ENCODE data around the gene SUSD2. TPM values are rescaled to one million over a fixed set of nuclear protein-coding genes. Genes with fewer than 3 reads are reported as not detected.

The SUSD2 gene
- total RNA-seq, 3 donors from 2014 or later = 1.3 to 3.9 (median 3.3) TPM

GRCh38 chr22:24185501-24186351, 4.4 kb downstream of the SUSD2 start:
- Histone ChIP-seq H3K4me1 (ENCODE audit: low read depth) (peaks cover 20% of the 10 kb centered on the region), H3K9me3 (no peaks in the 10 kb centered on the region), H3K36me3 (ENCODE audit: low read depth) (no peaks in the 10 kb centered on the region), H3K4me3 (no peak overlapping the region)
- intact Hi-C loops (cut with DNase I, micrococcal nuclease) = no loop called here
- no peak for TF ChIP-seq CTCF (IDR thresholded peaks at IDR 0.05)
- DNase-seq = peak in 1 of 3 donors; percentile 52
- ATAC-seq = no peak

- no peak for DNase-seq
- no peak for TF ChIP-seq CTCF (IDR thresholded peaks at IDR 0.05)
- intact Hi-C loops (cut with DNase I, micrococcal nuclease) = no loop called here
- Histone ChIP-seq H3K36me3 (ENCODE audit: low read depth) (no peaks in the 10 kb centered on the region), H3K9me3 (no peaks in the 10 kb centered on the region), H3K4me3 (no peak overlapping the region), H3K4me1 (ENCODE audit: low read depth) (peaks cover 15% of the 10 kb centered on the region)
- no peak for ATAC-seq
These were observed 5.1 kb downstream of the SUSD2 start for GRCh38 chr22:24186352-24186740.

- intact Hi-C loops (cut with DNase I, micrococcal nuclease) = no loop called here
- peaks cover 8% of the 10 kb centered on the region for H3K4me1 ChIP-seq (ENCODE audit: low read depth)
- no peaks in the 10 kb centered on the region for H3K9me3 ChIP-seq
These were observed 5.8 kb downstream of the SUSD2 start for GRCh38 chr22:24186892-24187670.

GRCh38 chr22:24187731-24188644, 6.7 kb downstream of the SUSD2 start:
- DNase-seq (peak in 2 of 3 donors; percentile 23 to 46), ATAC-seq (no peak)
- no peaks in the 10 kb centered on the region for H3K9me3 ChIP-seq
- intact Hi-C loops (cut with DNase I, micrococcal nuclease) = no loop called here
- H3K36me3 ChIP-seq (ENCODE audit: low read depth) = no peaks in the 10 kb centered on the region
- no peak overlapping the region for H3K4me3 ChIP-seq
- TF ChIP-seq CTCF (IDR thresholded peaks at IDR 0.05) = no peak
- peaks cover 8% of the 10 kb centered on the region for H3K4me1 ChIP-seq (ENCODE audit: low read depth)

More at GRCh38 chr22:24186892-24187670, 5.8 kb downstream of the SUSD2 start:
- no peak overlapping the region for H3K4me3 ChIP-seq
- TF ChIP-seq CTCF (IDR thresholded peaks at IDR 0.05) = no peak
- no peaks in the 10 kb centered on the region for H3K36me3 ChIP-seq (ENCODE audit: low read depth)
- ATAC-seq = no peak
- peak in 2 of 3 donors; percentile 19 to 50 for DNase-seq

- intact Hi-C loops (cut with DNase I, micrococcal nuclease) = no loop called here
These were observed 7.5 kb downstream of the SUSD2 start for GRCh38 chr22:24188705-24189248.

More at GRCh38 chr22:24188705-24189248, 7.5 kb downstream of the SUSD2 start:
- ATAC-seq (no peak), DNase-seq (peak in 2 of 3 donors; percentile 27 to 28)
- Histone ChIP-seq H3K4me1 (ENCODE audit: low read depth) (peaks cover 8% of the 10 kb centered on the region), H3K36me3 (ENCODE audit: low read depth) (no peaks in the 10 kb centered on the region), H3K9me3 (no peaks in the 10 kb centered on the region), H3K4me3 (no peak overlapping the region)
- TF ChIP-seq CTCF (IDR thresholded peaks at IDR 0.05) = no peak
